Endothelial cell of umbilical vein (primary cell): ENCODE results near the gene ANKRD60. TPM values are rescaled to one million over a fixed set of nuclear protein-coding genes. Genes with fewer than 3 reads are reported as not detected.

Source experiments
- BruUV-seq: library from RNA; stranded (reverse); fragments of 400-500 nt; replicated peaks from 2 replicates; lab custom pipeline; 2021; lab: Mats Ljungman, UMichigan
- CTCF ChIA-PET: fragments of 300-600, 350-600 bp; sonication (Branson Sonifier 250); formaldehyde crosslinking; loops from one replicate; lab custom pipeline; 2021; ENCODE audit warnings: antibody characterized with exemption, inconsistent platforms; lab: Charles Lee
- POLR2A ChIA-PET: fragments of 300-600, 350-600 bp; sonication (Branson Sonifier 250); formaldehyde crosslinking; loops from one replicate; lab custom pipeline; 2021; ENCODE audit warnings: antibody characterized with exemption, inconsistent platforms; lab: Charles Lee
- DNase-seq: peaks from one replicate; pipeline ENCODE4 v3.0.0-alpha.2; 2011; ENCODE audit warnings: low read depth, low spot score
- FAIRE-seq: peaks from 2 replicates; lab custom pipeline; 2011; peaks lifted over from hg19 to GRCh38; lab: Jason Lieb, UNC
- H2AFZ ChIP-seq: 2 replicates; pipeline ENCODE4 v1.6.0; 2012; ENCODE audit warnings: low read depth, low read length, control low read depth, inconsistent platforms
- H3K27ac ChIP-seq: 2 replicates; pipeline ENCODE4 v1.5.1; 2011; ENCODE audit warnings: low read depth, mild to moderate bottlenecking, control low read depth, low read length, moderate library complexity; ENCODE audit not compliant: insufficient read depth
- H3K27me3 ChIP-seq, 2 experiments: 2 replicates each; pipeline versions ENCODE4 v1.6.0 to v1.6.1; 2011; ENCODE audit warnings: low read length in 2 of 2, mixed read lengths in 1 of 2; ENCODE audit not compliant: control insufficient read depth in 2 of 2, insufficient read depth in 2 of 2
- H3K36me3 ChIP-seq, 2 experiments: 2 replicates in 1 of 2; 3 replicates in 1 of 2; pipeline ENCODE4 v1.5.1; 2011; ENCODE audit warnings: low read length in 2 of 2, mild to moderate bottlenecking in 1 of 2, moderate library complexity in 1 of 2; ENCODE audit not compliant: control insufficient read depth in 2 of 2, insufficient read depth in 2 of 2; ENCODE audit errors: extremely low read depth in 1 of 2
- H3K4me1 ChIP-seq: 3 replicates; pipeline ENCODE4 v1.5.1; 2011; ENCODE audit warnings: mild to moderate bottlenecking, low read length; ENCODE audit not compliant: control insufficient read depth, insufficient read depth; ENCODE audit errors: extremely low read depth
- H3K4me2 ChIP-seq: 2 replicates; pipeline ENCODE4 v1.6.1; 2011; ENCODE audit warnings: low read length, control low read depth, mixed read lengths; ENCODE audit not compliant: insufficient read depth
- H3K4me3 ChIP-seq, 3 experiments: fragments of 200-600 bp in 1 of 3; sonication (generic), shearing (Covaris generic) in 1 of 3; replicated peaks in 1 of 3; 2 replicates each; pipeline ENCODE4 v1.5.1; 2011 to 2016; ENCODE audit warnings: control low read depth in 3 of 3, low read length in 3 of 3, mild to moderate bottlenecking in 2 of 3, inconsistent platforms in 1 of 3, low read depth in 1 of 3, moderate library complexity in 1 of 3; ENCODE audit not compliant: insufficient read depth in 1 of 3
- H3K79me2 ChIP-seq: 2 replicates; pipeline ENCODE4 v1.6.0; 2012; ENCODE audit warnings: low read length, inconsistent platforms; ENCODE audit not compliant: control insufficient read depth, insufficient read depth
- H3K9ac ChIP-seq: replicated peaks from 2 replicates; pipeline ENCODE3; 2011; ENCODE audit warnings: low read length, control low read depth; ENCODE audit not compliant: insufficient read depth; ENCODE audit errors: extremely low read depth
- H3K9me1 ChIP-seq: replicated peaks from 3 replicates; pipeline ENCODE4 v1.6.0; 2011; ENCODE audit warnings: mild to moderate bottlenecking, low read length; ENCODE audit not compliant: control insufficient read depth, insufficient read depth; ENCODE audit errors: extremely low read depth
- H3K9me3 ChIP-seq: replicated peaks from 2 replicates; pipeline ENCODE4 v1.5.1; 2012; ENCODE audit warnings: low read length, inconsistent platforms; ENCODE audit not compliant: control insufficient read depth, insufficient read depth
- H4K20me1 ChIP-seq: replicated peaks from 2 replicates; pipeline ENCODE3; 2011; ENCODE audit warnings: mild to moderate bottlenecking, low read length; ENCODE audit not compliant: control insufficient read depth, insufficient read depth; ENCODE audit errors: extremely low read depth
- EZH2 ChIP-seq: IDR thresholded peaks from 2 replicates; pipeline ENCODE4 v1.6.1; 2012; ENCODE audit warnings: borderline replicate concordance, low read depth, mild to moderate bottlenecking, moderate library complexity, low read length, inconsistent platforms; ENCODE audit not compliant: severe bottlenecking
- FOS ChIP-seq: IDR thresholded peaks from 2 replicates; pipeline ENCODE4 v1.6.1; 2011; ENCODE audit warnings: mild to moderate bottlenecking, low read length, moderate library complexity, borderline replicate concordance; ENCODE audit not compliant: insufficient read depth
- GATA2 ChIP-seq: IDR thresholded peaks from 2 replicates; pipeline ENCODE4 v1.7.0; 2011; ENCODE audit warnings: low read depth, mild to moderate bottlenecking, moderate library complexity, mixed read lengths, low read length; ENCODE audit not compliant: insufficient read length, insufficient read depth
- JUN ChIP-seq: IDR thresholded peaks from 2 replicates; pipeline ENCODE4 v1.6.1; 2011; ENCODE audit warnings: borderline replicate concordance, low read depth; ENCODE audit not compliant: insufficient read length, insufficient read depth
- MYC ChIP-seq: IDR thresholded peaks from one replicate; pipeline ENCODE4 v1.6.1; 2011; ENCODE audit warnings: mild to moderate bottlenecking, low read depth, low read length
- POLR2A ChIP-seq: IDR thresholded peaks from 2 replicates; pipeline ENCODE4 v1.6.1; 2012; ENCODE audit warnings: low read depth, mild to moderate bottlenecking, control low read depth, low read length
- POLR2AphosphoS5 ChIP-seq: IDR thresholded peaks from 2 replicates; pipeline ENCODE4 v1.6.1; 2012; ENCODE audit warnings: low read depth, mild to moderate bottlenecking, control low read depth, low read length, moderate library complexity; ENCODE audit not compliant: insufficient read depth
- dilution Hi-C: fragments of 300-500 bp; cut with MboI; formaldehyde crosslinking; loops from one replicate; pipeline ENCODE4 v1.15.0; 2019; ENCODE audit warnings: low sequenced_read_pairs; ENCODE audit not compliant: extremely low pct_ligation_motif_present
- intact Hi-C: fragments of 100-400 bp; cut with micrococcal nuclease; formaldehyde crosslinking; loops from one replicate; pipeline ENCODE4 v1.10.0; 2022
- polyA plus RNA-seq, 4 experiments: library from polyadenylated mRNA; depleted of rRNA in 3 of 4; stranded (reverse) in 3 of 4; unstranded in 1 of 4; fragments of >200 nt; gene quantifications; 2 replicates each; pipeline versions ENCODE4 v1.2.1 to v1.2.3, GENCODE V29; 2011 to 2012; ENCODE audit warnings: missing spikeins in 1 of 4
- total RNA-seq: library from RNA; stranded (reverse); gene quantifications from 2 replicates; pipeline ENCODE4 v1.2.3, GENCODE V29; 2021
- TF ChIP-seq, protein P1 (sequence below), 2 donors: IDR thresholded peaks; 1 replicate in 1 of 2; 2 replicates in 1 of 2; pipeline ENCODE4 v1.5.1; 2011; ENCODE audit warnings: low read length in 2 of 2, mild to moderate bottlenecking in 2 of 2, moderate library complexity in 2 of 2, control low read depth in 1 of 2, inconsistent platforms in 1 of 2, low read depth in 1 of 2; ENCODE audit not compliant: insufficient read depth in 1 of 2; ENCODE audit errors: extremely low read depth in 1 of 2
- TF ChIP-seq, protein P2 (sequence below): IDR thresholded peaks from 2 replicates; pipeline ENCODE4 v1.6.1; 2011; ENCODE audit not compliant: insufficient read depth, insufficient read length

Gene ANKRD60
- total and polyA plus RNA-seq, 2 donors (not counting 3 experiments of a cell fraction or from before 2014, with no cell fraction given): not detected

DNA sequence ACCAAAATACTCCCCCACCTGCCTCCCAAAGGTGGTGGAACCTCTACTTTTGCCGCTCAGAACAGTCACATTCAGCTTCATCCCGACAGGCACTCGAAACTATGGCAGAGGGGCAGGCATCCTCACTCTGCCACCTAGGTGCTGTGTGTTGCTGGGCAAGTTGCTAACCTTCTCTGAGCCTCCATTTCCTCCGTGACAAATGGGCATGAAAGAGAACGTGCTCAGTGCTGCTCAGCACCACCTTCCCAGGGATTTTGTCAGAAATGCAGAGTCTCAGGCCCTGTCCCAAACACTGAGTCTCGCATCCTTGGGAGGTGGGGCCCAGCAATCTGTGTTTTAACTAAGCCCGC, 18.1 kb downstream of the ANKRD60 start:
- Histone ChIP-seq H3K27me3 (no peaks in the 10 kb centered on the region), H3K36me3 (no peaks in the 10 kb centered on the region), H3K4me2 (no peak overlapping the region), H3K9ac (no peak overlapping the region), H3K27ac (no peak overlapping the region), H4K20me1 (no peaks in the 10 kb centered on the region), H2AFZ (no peak overlapping the region), H3K9me1 (no peaks in the 10 kb centered on the region), H3K4me1 (no peaks in the 10 kb centered on the region), H3K79me2 (no peaks in the 10 kb centered on the region), H3K9me3 (no peaks in the 10 kb centered on the region), H3K4me3 (no peak overlapping the region)
- dilution Hi-C loops (no loop called here), intact Hi-C loops (loop anchor here (1.0 to 5.0 kb wide), 2 partner anchors 696 to 828 kb away; no protein-coding TSS in a partner anchor)
- BruUV-seq: no TSS peak
- CTCF ChIA-PET: interaction anchor here (0.5 to 6.8 kb wide), 11 partner anchors 9 to 829 kb away, joined by 3 to 54 read pairs (median 5); no protein-coding TSS in a partner anchor
- FAIRE-seq: no peak
- TF ChIP-seq, protein P1, sequence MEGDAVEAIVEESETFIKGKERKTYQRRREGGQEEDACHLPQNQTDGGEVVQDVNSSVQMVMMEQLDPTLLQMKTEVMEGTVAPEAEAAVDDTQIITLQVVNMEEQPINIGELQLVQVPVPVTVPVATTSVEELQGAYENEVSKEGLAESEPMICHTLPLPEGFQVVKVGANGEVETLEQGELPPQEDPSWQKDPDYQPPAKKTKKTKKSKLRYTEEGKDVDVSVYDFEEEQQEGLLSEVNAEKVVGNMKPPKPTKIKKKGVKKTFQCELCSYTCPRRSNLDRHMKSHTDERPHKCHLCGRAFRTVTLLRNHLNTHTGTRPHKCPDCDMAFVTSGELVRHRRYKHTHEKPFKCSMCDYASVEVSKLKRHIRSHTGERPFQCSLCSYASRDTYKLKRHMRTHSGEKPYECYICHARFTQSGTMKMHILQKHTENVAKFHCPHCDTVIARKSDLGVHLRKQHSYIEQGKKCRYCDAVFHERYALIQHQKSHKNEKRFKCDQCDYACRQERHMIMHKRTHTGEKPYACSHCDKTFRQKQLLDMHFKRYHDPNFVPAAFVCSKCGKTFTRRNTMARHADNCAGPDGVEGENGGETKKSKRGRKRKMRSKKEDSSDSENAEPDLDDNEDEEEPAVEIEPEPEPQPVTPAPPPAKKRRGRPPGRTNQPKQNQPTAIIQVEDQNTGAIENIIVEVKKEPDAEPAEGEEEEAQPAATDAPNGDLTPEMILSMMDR (IDR thresholded peaks at IDR 0.05; ENCODE audit: extremely low read depth in 1 of 2, insufficient read depth in 1 of 2, low read depth in 1 of 2, low read length in 2 of 2): no peak
- TF ChIP-seq POLR2A (no peak), GATA2 (no peak), JUN (no peak), EZH2 (no peak), FOS (no peak), POLR2AphosphoS5 (no peak), MYC (no peak)
- TF ChIP-seq, protein P2, sequence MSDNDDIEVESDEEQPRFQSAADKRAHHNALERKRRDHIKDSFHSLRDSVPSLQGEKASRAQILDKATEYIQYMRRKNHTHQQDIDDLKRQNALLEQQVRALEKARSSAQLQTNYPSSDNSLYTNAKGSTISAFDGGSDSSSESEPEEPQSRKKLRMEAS: no peak
- POLR2A ChIA-PET: no interaction called here
- no peak for DNase-seq
